GM18499 (cell line): ENCODE results near the gene GPC5.
A peak's percentile ranks its signal among the peaks of the same experiment; 100 is the strongest.

Experiments used
- ATAC-seq: cut with Tn5 transposase; IDR thresholded peaks from one replicate; pipeline ENCODE4 v1.9.1; 2021; ENCODE audit warnings: moderate number of reproducible peaks; ENCODE audit not compliant: insufficient read depth, unreplicated experiment

Gene GPC5

GRCh38 chr13:92054389-92054788 lies 656.0 kb downstream of the GPC5 start:
- ATAC-seq: no peak

- ATAC-seq: no peak
These were observed 676.2 kb downstream of the GPC5 start for GRCh38 chr13:92074658-92075057.

GRCh38 chr13:92097337-92097903 lies 699.0 kb downstream of the GPC5 start:
- no peak for ATAC-seq

- no peak for ATAC-seq
These were observed 703.4 kb downstream of the GPC5 start for GRCh38 chr13:92101801-92102200.

GRCh38 chr13:92103689-92104153 lies 705.3 kb downstream of the GPC5 start:
- no peak for ATAC-seq

GRCh38 chr13:92122186-92122853 lies 723.9 kb downstream of the GPC5 start:
- ATAC-seq: no peak

GRCh38 chr13:92126399-92126798 lies 728.0 kb downstream of the GPC5 start:
- no peak for ATAC-seq

- no peak for ATAC-seq
These were observed 737.1 kb downstream of the GPC5 start for GRCh38 chr13:92135509-92135908.

- ATAC-seq: no peak
These were observed 738.2 kb downstream of the GPC5 start for GRCh38 chr13:92136449-92137155.

GRCh38 chr13:92137520-92137919 lies 739.1 kb downstream of the GPC5 start:
- ATAC-seq: no peak

- no peak for ATAC-seq
These were observed 745.3 kb downstream of the GPC5 start for GRCh38 chr13:92143766-92144165.

GRCh38 chr13:92150606-92151005 lies 752.2 kb downstream of the GPC5 start:
- no peak for ATAC-seq

- ATAC-seq: no peak
These were observed 759.9 kb downstream of the GPC5 start for GRCh38 chr13:92158346-92158745.

- ATAC-seq: no peak
These were observed 766.4 kb downstream of the GPC5 start for GRCh38 chr13:92164822-92165221.

- no peak for ATAC-seq
These were observed 773.8 kb downstream of the GPC5 start for GRCh38 chr13:92172191-92172590.

- no peak for ATAC-seq
These were observed 774.8 kb downstream of the GPC5 start for GRCh38 chr13:92173254-92173653.

GRCh38 chr13:92175330-92175729 lies 776.9 kb downstream of the GPC5 start:
- no peak for ATAC-seq

- no peak for ATAC-seq
These were observed 779.5 kb downstream of the GPC5 start for GRCh38 chr13:92177966-92178365.

- no peak for ATAC-seq
These were observed 780.8 kb downstream of the GPC5 start for GRCh38 chr13:92179223-92179622.

GRCh38 chr13:92187378-92187989 lies 789.1 kb downstream of the GPC5 start:
- ATAC-seq: peak; percentile 88

GRCh38 chr13:92188574-92188973 lies 790.2 kb downstream of the GPC5 start:
- no peak for ATAC-seq
